Ovary (tissue), 9 donors: ENCODE measurements around the gene PRF1. TPM values are rescaled to one million over a fixed set of nuclear protein-coding genes. Genes with fewer than 3 reads are reported as not detected.

Source experiments
- DNase-seq, 5 donors: peaks; one replicate each; pipeline ENCODE4 v3.0.0-alpha.2; 2019 to 2020
- H3K27ac ChIP-seq, 2 donors: fragments of 200-600 bp; one replicate each; pipeline versions ENCODE4 v1.5.1 to v1.8.0; 2019 to 2022
- H3K27me3 ChIP-seq: fragments of 200-600 bp; one replicate; pipeline ENCODE4 v1.8.0; 2022
- H3K36me3 ChIP-seq: fragments of 200-600 bp; sonication (generic); one replicate; pipeline ENCODE4 v1.5.1; 2019
- H3K4me1 ChIP-seq: one replicate; pipeline ENCODE4 v1.8.1; 2013; ENCODE audit warnings: mild to moderate bottlenecking, moderate library complexity; ENCODE audit not compliant: insufficient read depth
- H3K4me3 ChIP-seq: fragments of 200-600 bp; sonication (generic); one replicate; pipeline ENCODE4 v1.5.1; 2017
- H3K9me3 ChIP-seq, 2 donors: fragments of 200-600 bp in 1 of 2; sonication (generic) in 1 of 2; one replicate each; pipeline versions ENCODE4 v1.5.1 to v1.8.1; 2013 to 2019; ENCODE audit warnings: mild to moderate bottlenecking in 1 of 2, moderate library complexity in 1 of 2
- EP300 ChIP-seq: sonication (generic); formaldehyde crosslinking; IDR thresholded peaks from one replicate; pipeline ENCODE4 v1.6.1; 2017; ENCODE audit warnings: antibody characterized with exemption
- POLR2A ChIP-seq: fragments of 450-650 bp; IDR thresholded peaks from one replicate; pipeline ENCODE4 v1.6.1; 2017; ENCODE audit warnings: antibody characterized with exemption, mild to moderate bottlenecking, moderate library complexity
- WGBS, 3 donors: extraction: QIAGEN DNeasy Blood & Tissue Kit in 1 of 3; methylation state at CpG; one replicate each; pipeline versions ENCODE4 v1.1.5 to v1.1.7; 2013 to 2017; 5-methylcytosine and 5-hydroxymethylcytosine counted together
- intact Hi-C, 4 donors: fragments of 100-400 bp; cut with DNase I; formaldehyde crosslinking; loops; one replicate each; pipeline versions ENCODE4 v1.11.0 to v1.15.1; 2022 to 2023
- polyA plus RNA-seq, 2 donors: library from polyadenylated mRNA; stranded (reverse); fragments of 200-250 nt in 1 of 2; fragments of 350-450 nt in 1 of 2; fragmentation: Illumina TruSeq in 1 of 2; extraction: RNeasy Lipid Tissue Mini Kit (QIAGEN cat#74804) in 1 of 2; gene quantifications; one replicate each; pipeline ENCODE4 v1.2.3, GENCODE V29; 2013 to 2014
- total RNA-seq, 7 donors: library from RNA; depleted of rRNA in 2 of 7; stranded (reverse); fragments of >200 nt in 2 of 7; fragmentation: NEBNext Ultra II Directional in 3 of 7; extraction: Animal tissue kit (Norgen Biotek cat#: 25700) in 3 of 7; gene quantifications; one replicate each; pipeline versions ENCODE4 v1.1.0 to v1.2.4, GENCODE V29; 2016 to 2023
- TF ChIP-seq, protein P1 (sequence below), 3 donors: fragments of 450-650 bp in 2 of 3; fragments of 200-600 bp in 1 of 3; IDR thresholded peaks; one replicate each; pipeline versions ENCODE4 v1.5.1 to v1.8.0; 2016 to 2022; ENCODE audit warnings: antibody characterized with exemption in 3 of 3, mild to moderate bottlenecking in 1 of 3
- donor health status: DM: no; HTN: no; CAD: no; lungs with moderate emphysema.
- donor health status: DM: no; HTN: no; CAD: no.
- donor health status: Bipolar disorder and iron deficiency.
- donor health status: DM: yes; HTN: yes; CAD: no.
- donor health status: DM: no; HTN: no; CAD: no.
- donor health status: DM: yes; HTN: yes; CAD: no.

Gene PRF1
- total and polyA plus RNA-seq, 9 donors = 0.58 to 5.1 (median 1.3) TPM

DNA sequence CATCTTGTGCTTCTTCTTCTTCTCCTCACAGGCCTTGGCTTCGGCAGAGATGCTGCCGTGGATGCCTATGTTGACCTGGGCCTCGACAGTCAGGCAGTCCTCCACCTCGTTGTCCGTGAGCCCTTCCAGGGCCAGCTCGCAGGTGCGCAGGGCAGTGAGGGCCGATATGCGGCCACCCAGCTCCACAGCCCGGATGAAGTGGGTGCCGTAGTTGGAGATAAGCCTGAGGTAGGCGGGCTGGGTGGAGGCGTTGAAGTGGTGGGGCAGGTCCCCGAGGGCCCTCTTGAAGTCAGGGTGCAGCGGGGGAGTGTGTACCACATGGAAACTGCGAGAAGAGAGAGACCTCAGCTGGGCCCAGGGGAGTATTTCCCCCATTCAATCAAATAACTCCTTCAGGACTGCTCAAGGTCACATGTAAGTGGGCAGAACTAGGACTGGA is 3.7 kb downstream of the PRF1 start:
- H3K9me3 ChIP-seq = no peaks in the 10 kb centered on the region
- H3K4me1 ChIP-seq = no peaks in the 10 kb centered on the region
- H3K27me3 ChIP-seq = no peaks in the 10 kb centered on the region
- intact Hi-C loops = no loop called here
- no peak for TF ChIP-seq EP300
- TF ChIP-seq, protein P1, sequence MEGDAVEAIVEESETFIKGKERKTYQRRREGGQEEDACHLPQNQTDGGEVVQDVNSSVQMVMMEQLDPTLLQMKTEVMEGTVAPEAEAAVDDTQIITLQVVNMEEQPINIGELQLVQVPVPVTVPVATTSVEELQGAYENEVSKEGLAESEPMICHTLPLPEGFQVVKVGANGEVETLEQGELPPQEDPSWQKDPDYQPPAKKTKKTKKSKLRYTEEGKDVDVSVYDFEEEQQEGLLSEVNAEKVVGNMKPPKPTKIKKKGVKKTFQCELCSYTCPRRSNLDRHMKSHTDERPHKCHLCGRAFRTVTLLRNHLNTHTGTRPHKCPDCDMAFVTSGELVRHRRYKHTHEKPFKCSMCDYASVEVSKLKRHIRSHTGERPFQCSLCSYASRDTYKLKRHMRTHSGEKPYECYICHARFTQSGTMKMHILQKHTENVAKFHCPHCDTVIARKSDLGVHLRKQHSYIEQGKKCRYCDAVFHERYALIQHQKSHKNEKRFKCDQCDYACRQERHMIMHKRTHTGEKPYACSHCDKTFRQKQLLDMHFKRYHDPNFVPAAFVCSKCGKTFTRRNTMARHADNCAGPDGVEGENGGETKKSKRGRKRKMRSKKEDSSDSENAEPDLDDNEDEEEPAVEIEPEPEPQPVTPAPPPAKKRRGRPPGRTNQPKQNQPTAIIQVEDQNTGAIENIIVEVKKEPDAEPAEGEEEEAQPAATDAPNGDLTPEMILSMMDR (IDR thresholded peaks at IDR 0.05) = no peak
- TF ChIP-seq POLR2A = no peak
- DNase-seq = no peak
- 72 to 78% (median 77%) methylated on average over 16 of the region's 16 CpGs for WGBS, 3 donors
- H3K36me3 ChIP-seq = no peaks in the 10 kb centered on the region
- H3K4me3 ChIP-seq = no peak overlapping the region
- no peak overlapping the region for H3K27ac ChIP-seq

DNA sequence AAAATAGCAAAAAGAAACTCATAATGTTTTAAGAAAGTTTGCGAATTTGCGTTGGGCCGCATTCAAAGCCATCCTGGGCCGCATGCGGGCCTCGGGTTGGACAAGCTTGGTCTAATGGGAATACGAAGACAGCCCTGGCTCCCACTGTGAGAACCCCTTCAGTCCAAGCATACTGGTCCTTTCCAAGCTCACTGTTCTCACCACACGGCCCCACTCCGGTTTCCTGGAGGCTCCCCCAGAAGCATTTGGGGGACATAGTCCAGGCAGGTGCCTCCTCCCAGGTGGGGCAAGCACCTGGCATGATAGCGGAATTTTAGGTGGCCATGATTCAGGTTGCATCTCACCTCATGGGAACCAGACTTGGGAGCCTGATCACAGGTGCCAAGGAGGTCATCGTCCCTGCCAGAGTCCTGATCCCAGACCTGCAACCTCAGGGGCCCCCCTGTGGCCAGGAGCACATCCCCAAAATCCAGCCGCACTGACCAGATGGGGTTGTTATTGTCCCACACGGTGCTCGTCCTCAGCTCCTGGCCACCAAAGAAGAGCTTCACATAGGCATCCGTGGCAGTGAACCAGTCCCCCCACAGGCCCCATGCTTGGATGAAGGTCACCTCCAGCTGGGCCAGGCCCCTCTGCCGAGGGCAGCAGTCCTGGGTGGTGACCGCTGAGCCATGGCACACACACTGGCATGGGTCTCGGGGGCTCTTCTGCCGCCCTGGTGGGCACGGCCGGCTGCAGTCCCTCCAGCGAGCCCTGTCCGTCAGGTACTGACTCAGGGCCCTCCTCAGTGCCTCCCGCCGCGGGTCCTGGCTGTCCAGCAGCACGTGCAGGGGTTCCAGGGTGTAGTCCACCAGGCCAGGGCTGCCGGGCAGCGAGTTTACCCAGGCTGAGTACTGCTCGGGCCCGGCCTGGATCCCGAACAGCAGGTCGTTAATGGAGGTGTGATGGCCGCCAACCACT is 4.4 kb downstream of the PRF1 start:
- H3K27me3 ChIP-seq = no peaks in the 10 kb centered on the region
- no peaks in the 10 kb centered on the region for H3K9me3 ChIP-seq
- no peak overlapping the region for H3K27ac ChIP-seq
- H3K36me3 ChIP-seq = no peaks in the 10 kb centered on the region
- no peaks in the 10 kb centered on the region for H3K4me1 ChIP-seq
- TF ChIP-seq, protein P1 (IDR thresholded peaks at IDR 0.05) = no peak
- TF ChIP-seq EP300 (no peak), POLR2A (no peak)
- no peak for DNase-seq
- no peak overlapping the region for H3K4me3 ChIP-seq
- WGBS, 3 donors = 94 to 96% (median 95%) methylated on average over 30 to 34 of the region's 34 CpGs
- intact Hi-C loops = no loop called here

DNA sequence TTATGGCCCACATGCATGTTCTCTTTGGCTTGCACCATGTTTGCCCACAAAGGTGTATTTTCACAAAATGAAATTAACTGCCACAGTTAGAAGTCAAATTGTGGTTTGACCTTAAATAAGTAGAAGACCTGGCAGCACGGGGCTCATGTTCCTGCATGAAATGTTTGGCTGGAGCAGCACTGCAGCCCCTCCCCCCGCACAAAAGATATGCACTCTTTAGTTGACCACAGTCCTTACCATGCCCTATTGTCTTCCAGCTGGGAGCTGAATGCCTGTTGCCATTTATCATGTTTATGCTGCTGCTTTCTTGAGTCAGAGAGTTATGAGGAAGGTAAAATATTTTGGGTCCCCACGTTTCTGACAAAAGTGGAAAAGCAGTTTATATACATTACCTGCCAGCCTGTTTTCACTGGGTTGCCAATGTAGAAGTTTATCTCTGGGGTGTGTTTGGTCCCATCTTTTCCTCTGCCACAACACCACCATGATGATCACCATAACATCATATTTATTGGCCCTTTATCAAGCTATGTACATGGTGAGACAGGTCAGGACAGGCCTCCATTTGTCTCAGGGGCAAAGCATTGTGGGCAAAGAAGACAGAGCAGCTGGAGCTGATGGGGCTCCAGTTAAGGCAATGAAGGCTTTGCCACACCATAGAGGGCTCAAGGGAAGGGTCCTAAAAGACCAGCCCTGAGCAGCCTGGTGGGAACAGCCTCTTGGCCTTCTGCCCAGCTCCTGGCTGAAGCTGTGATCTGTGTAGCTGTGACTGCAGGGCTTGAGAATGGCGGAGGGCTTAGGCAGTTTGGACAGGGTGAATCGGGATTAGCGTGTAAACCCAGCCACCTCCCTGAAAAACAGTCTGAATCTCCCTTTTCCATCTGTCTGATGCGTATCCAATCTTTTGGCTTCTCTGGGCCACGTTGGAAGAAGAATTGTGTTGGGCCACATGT is 5.4 kb downstream of the PRF1 start:
- intact Hi-C loops = no loop called here
- WGBS, 3 donors = 76 to 81% (median 81%) methylated on average over 8 of the region's 8 CpGs
- no peak for TF ChIP-seq POLR2A
- TF ChIP-seq, protein P1 (IDR thresholded peaks at IDR 0.05) = no peak
- TF ChIP-seq EP300 = no peak
- no peak overlapping the region for H3K4me3 ChIP-seq
- no peaks in the 10 kb centered on the region for H3K4me1 ChIP-seq
- H3K27me3 ChIP-seq = no peaks in the 10 kb centered on the region
- no peak for DNase-seq
- no peaks in the 10 kb centered on the region for H3K9me3 ChIP-seq
- no peak overlapping the region for H3K27ac ChIP-seq
- H3K36me3 ChIP-seq = no peaks in the 10 kb centered on the region

DNA sequence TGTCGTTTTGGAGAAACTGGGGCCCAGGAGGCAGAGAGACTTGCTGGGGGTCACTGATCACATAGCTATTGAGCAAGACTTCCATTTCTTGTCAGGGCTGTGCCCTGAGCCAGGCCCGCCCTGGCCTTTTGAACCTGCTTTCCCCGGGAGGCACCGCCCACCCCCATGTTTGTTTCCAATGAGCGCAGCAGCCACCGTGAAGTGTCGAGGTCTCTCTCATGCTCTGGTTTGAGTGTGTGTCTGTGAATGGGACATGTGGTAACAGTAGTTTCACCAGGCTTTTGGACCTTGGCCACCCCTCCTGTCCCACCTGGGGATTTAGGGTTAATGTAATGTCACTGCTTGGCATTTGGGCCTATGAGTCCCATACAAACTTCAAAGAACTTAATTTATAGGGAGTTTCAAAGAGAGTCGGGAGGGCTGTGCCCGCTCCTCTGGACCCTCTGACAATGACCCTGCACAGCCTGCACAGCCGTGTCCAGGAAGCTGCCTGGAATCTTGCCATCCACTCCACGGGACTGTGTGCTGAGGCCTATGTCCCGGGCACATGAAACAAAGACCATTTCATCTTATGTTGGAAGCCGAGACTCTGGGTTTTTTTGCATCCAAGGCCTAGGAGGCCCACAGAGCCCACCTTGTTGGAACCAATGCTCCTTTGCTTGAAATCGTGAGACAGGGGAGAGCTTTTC is 6.3 kb downstream of the PRF1 start:
- Histone ChIP-seq H3K27ac (no peak overlapping the region), H3K4me1 (no peaks in the 10 kb centered on the region), H3K9me3 (no peaks in the 10 kb centered on the region), H3K36me3 (no peaks in the 10 kb centered on the region), H3K4me3 (no peak overlapping the region), H3K27me3 (no peaks in the 10 kb centered on the region)
- intact Hi-C loops = no loop called here
- TF ChIP-seq POLR2A = no peak
- TF ChIP-seq, protein P1 (IDR thresholded peaks at IDR 0.05) = no peak
- TF ChIP-seq EP300 = no peak
- 76 to 82% (median 79%) methylated on average over 14 of the region's 14 CpGs for WGBS, 3 donors
- DNase-seq = no peak
